T-helper 17 cell (primary cell): ENCODE measurements around the gene ECSIT. TPM values are rescaled to one million over a fixed set of nuclear protein-coding genes. Genes with fewer than 3 reads are reported as not detected.

ENCODE experiments used
- ATAC-seq: fragments of 150-1000 bp; cut with Tn5 transposase; 2 replicates; pipeline ENCODE4 v1.10.0; 2021; ENCODE audit warnings: mild to moderate bottlenecking, moderate library complexity
- DNase-seq, 3 donors: peaks; one replicate each; pipeline versions ENCODE4 v3.0.0 to v3.0.0-alpha.2; 2020 to 2021
- H3K9me3 ChIP-seq: one replicate; pipeline ENCODE4 v1.7.0; 2013; ENCODE audit warnings: low read length, mild to moderate bottlenecking; ENCODE audit not compliant: control insufficient read depth, poor library complexity, severe bottlenecking
- H3K27ac Mint-ChIP-seq: one replicate; pipeline ENCODE4 v1.8.0; 2022; ENCODE audit warnings: mild to moderate bottlenecking, moderate library complexity, mixed read lengths
- H3K27me3 Mint-ChIP-seq: one replicate; pipeline ENCODE4 v1.8.0; 2022; ENCODE audit warnings: mixed read lengths
- H3K36me3 Mint-ChIP-seq: one replicate; pipeline ENCODE4 v1.8.0; 2022; ENCODE audit warnings: low read depth, mixed read lengths
- H3K4me1 Mint-ChIP-seq: one replicate; pipeline ENCODE4 v1.8.0; 2022; ENCODE audit warnings: mild to moderate bottlenecking, mixed read lengths
- H3K4me3 Mint-ChIP-seq: one replicate; pipeline ENCODE4 v1.8.0; 2022; ENCODE audit warnings: mild to moderate bottlenecking, moderate library complexity, mixed read lengths
- total RNA-seq, 4 donors: library from RNA in 2 of 4; stranded (reverse) in 2 of 4; gene quantifications; one replicate each; pipeline ENCODE4 v1.2.3 and lab custom pipeline; 2022 to 2026

The ECSIT gene
- total RNA-seq, 2 donors from 2014 or later: 22.6 to 23.9 TPM

GRCh38 chr19:11505504-11506100, 23.3 kb downstream of the ECSIT start, which contains the start of gene ZNF653:
Gene ZNF653, minus strand, starts transcription at chr19:11505839. Its CDS starts 53 bp downstream, at chr19:11505786.
- H3K36me3 Mint-ChIP-seq: peaks cover 5% of the 10 kb centered on the region
- DNase-seq (peak; percentile 87 to 90 (median 89)), ATAC-seq (peak; percentile 64)
- H3K27ac Mint-ChIP-seq: peak within 1 kb of the TSS; percentile 93
- H3K4me1 Mint-ChIP-seq: peaks cover 22% of the 10 kb centered on the region
- no peaks in the 10 kb centered on the region for H3K27me3 Mint-ChIP-seq
- H3K4me3 Mint-ChIP-seq: peak within 1 kb of the TSS; percentile 93
- H3K9me3 ChIP-seq: no peaks in the 10 kb centered on the region

GRCh38 chr19:11505032-11505503, 23.9 kb downstream of the ECSIT start:
- Mint-ChIP-seq H3K27me3 (no peaks in the 10 kb centered on the region), H3K4me3 (peak overlapping the region; percentile 93), H3K27ac (peak overlapping the region; percentile 93), H3K36me3 (peaks cover 5% of the 10 kb centered on the region), H3K4me1 (peaks cover 23% of the 10 kb centered on the region)
- DNase-seq (peak; percentile 96 to 97 (median 97)), ATAC-seq (peak; percentile 94)
- no peaks in the 10 kb centered on the region for H3K9me3 ChIP-seq

- Mint-ChIP-seq H3K36me3 (peaks cover 5% of the 10 kb centered on the region), H3K27me3 (no peaks in the 10 kb centered on the region), H3K4me3 (peak overlapping the region; percentile 93), H3K27ac (peak overlapping the region; percentile 93), H3K4me1 (peaks cover 25% of the 10 kb centered on the region)
- DNase-seq (no peak), ATAC-seq (no peak)
- H3K9me3 ChIP-seq: no peaks in the 10 kb centered on the region
These were observed 24.4 kb downstream of the ECSIT start for GRCh38 chr19:11504502-11505031.

- no peaks in the 10 kb centered on the region for H3K27me3 Mint-ChIP-seq
- no peak overlapping the region for H3K4me3 Mint-ChIP-seq
- no peak for ATAC-seq
- peaks cover 23% of the 10 kb centered on the region for H3K4me1 Mint-ChIP-seq
- peak overlapping the region; percentile 41 for H3K27ac Mint-ChIP-seq
- no peaks in the 10 kb centered on the region for H3K9me3 ChIP-seq
- H3K36me3 Mint-ChIP-seq: peaks cover 8% of the 10 kb centered on the region
- DNase-seq: no peak
These were observed 29.0 kb downstream of the ECSIT start for GRCh38 chr19:11499890-11500420.

GRCh38 chr19:11499220-11499726, 29.7 kb downstream of the ECSIT start:
- ATAC-seq: no peak
- Mint-ChIP-seq H3K4me3 (no peak overlapping the region), H3K36me3 (peaks cover 8% of the 10 kb centered on the region)

GRCh38 chr19:11496391-11497163, 32.4 kb downstream of the ECSIT start:
- Mint-ChIP-seq H3K4me1 (peaks cover 13% of the 10 kb centered on the region), H3K4me3 (no peak overlapping the region), H3K27me3 (no peaks in the 10 kb centered on the region), H3K27ac (no peak overlapping the region), H3K36me3 (peaks cover 5% of the 10 kb centered on the region)
- ATAC-seq (peak; percentile 73), DNase-seq (peak; percentile 37 to 53 (median 44))
- no peaks in the 10 kb centered on the region for H3K9me3 ChIP-seq

More at GRCh38 chr19:11499220-11499726, 29.7 kb downstream of the ECSIT start:
- H3K9me3 ChIP-seq: no peaks in the 10 kb centered on the region
- H3K4me1 Mint-ChIP-seq: peaks cover 18% of the 10 kb centered on the region
- H3K27ac Mint-ChIP-seq: no peak overlapping the region
- DNase-seq: no peak
- H3K27me3 Mint-ChIP-seq: no peaks in the 10 kb centered on the region

- Mint-ChIP-seq H3K4me1 (peaks cover 8% of the 10 kb centered on the region), H3K27me3 (no peaks in the 10 kb centered on the region), H3K36me3 (peaks cover 5% of the 10 kb centered on the region), H3K4me3 (no peak overlapping the region), H3K27ac (no peak overlapping the region)
- no peaks in the 10 kb centered on the region for H3K9me3 ChIP-seq
- ATAC-seq (no peak), DNase-seq (no peak)
These were observed 33.0 kb downstream of the ECSIT start for GRCh38 chr19:11495885-11496284.

- peaks cover 6% of the 10 kb centered on the region for H3K36me3 Mint-ChIP-seq
- H3K9me3 ChIP-seq: no peaks in the 10 kb centered on the region
- H3K27me3 Mint-ChIP-seq: no peaks in the 10 kb centered on the region
- no peak overlapping the region for H3K27ac Mint-ChIP-seq
- ATAC-seq (no peak), DNase-seq (no peak)
- peaks cover 7% of the 10 kb centered on the region for H3K4me1 Mint-ChIP-seq
- H3K4me3 Mint-ChIP-seq: no peak overlapping the region
These were observed 33.5 kb downstream of the ECSIT start for GRCh38 chr19:11495481-11495880.

- Mint-ChIP-seq H3K4me3 (no peak overlapping the region), H3K4me1 (peaks cover 4% of the 10 kb centered on the region), H3K27me3 (no peaks in the 10 kb centered on the region), H3K36me3 (peaks cover 6% of the 10 kb centered on the region), H3K27ac (no peak overlapping the region)
- DNase-seq (no peak), ATAC-seq (no peak)
- H3K9me3 ChIP-seq: no peaks in the 10 kb centered on the region
These were observed 34.2 kb downstream of the ECSIT start for GRCh38 chr19:11494634-11495285.

- ATAC-seq: no peak
- no peaks in the 10 kb centered on the region for H3K9me3 ChIP-seq
- Mint-ChIP-seq H3K27me3 (peaks cover 4% of the 10 kb centered on the region), H3K4me1 (peaks cover 2% of the 10 kb centered on the region), H3K36me3 (peaks cover 7% of the 10 kb centered on the region), H3K27ac (no peak overlapping the region), H3K4me3 (no peak overlapping the region)
- no peak for DNase-seq
These were observed 39.6 kb downstream of the ECSIT start for GRCh38 chr19:11489378-11489777.

GRCh38 chr19:11486661-11487503, 42.1 kb downstream of the ECSIT start:
- no peaks in the 10 kb centered on the region for H3K9me3 ChIP-seq
- Mint-ChIP-seq H3K4me3 (no peak overlapping the region), H3K27me3 (peaks cover 12% of the 10 kb centered on the region), H3K4me1 (peaks cover 10% of the 10 kb centered on the region), H3K27ac (no peak overlapping the region), H3K36me3 (peaks cover 7% of the 10 kb centered on the region)
- DNase-seq (no peak), ATAC-seq (no peak)

- Mint-ChIP-seq H3K27ac (peak overlapping the region; percentile 21), H3K4me1 (peaks cover 17% of the 10 kb centered on the region), H3K36me3 (peaks cover 4% of the 10 kb centered on the region), H3K27me3 (peaks cover 20% of the 10 kb centered on the region), H3K4me3 (peak overlapping the region; percentile 46)
- H3K9me3 ChIP-seq: no peaks in the 10 kb centered on the region
- DNase-seq (no peak), ATAC-seq (no peak)
These were observed 43.6 kb downstream of the ECSIT start for GRCh38 chr19:11485245-11485837.
